Fibroblast of the aortic adventitia (primary cell): ENCODE results near the gene APOL5. TPM values are rescaled to one million over a fixed set of nuclear protein-coding genes. Genes with fewer than 3 reads are reported as not detected.

ENCODE experiments used
- DNase-seq: peaks from one replicate; pipeline ENCODE4 v3.0.0-alpha.2; 2010; ENCODE audit warnings: low read depth
- H3K4me3 ChIP-seq: 2 replicates; pipeline ENCODE4 v1.5.1; 2011; ENCODE audit warnings: low read depth, mild to moderate bottlenecking, control low read depth, low read length, moderate library complexity
- CTCF ChIP-seq: IDR thresholded peaks from 2 replicates; pipeline ENCODE4 v1.5.1; 2011; ENCODE audit warnings: mild to moderate bottlenecking, low read length, control low read depth, inconsistent platforms; ENCODE audit not compliant: insufficient read depth
- total RNA-seq: library from RNA; depleted of rRNA; stranded (reverse); fragments of >200 nt; gene quantifications from 2 replicates; pipeline ENCODE4 v1.2.3, GENCODE V29; 2012; ENCODE audit warnings: low replicate concordance

The APOL5 gene
- total RNA-seq, 1 donor, result not detected

DNA sequence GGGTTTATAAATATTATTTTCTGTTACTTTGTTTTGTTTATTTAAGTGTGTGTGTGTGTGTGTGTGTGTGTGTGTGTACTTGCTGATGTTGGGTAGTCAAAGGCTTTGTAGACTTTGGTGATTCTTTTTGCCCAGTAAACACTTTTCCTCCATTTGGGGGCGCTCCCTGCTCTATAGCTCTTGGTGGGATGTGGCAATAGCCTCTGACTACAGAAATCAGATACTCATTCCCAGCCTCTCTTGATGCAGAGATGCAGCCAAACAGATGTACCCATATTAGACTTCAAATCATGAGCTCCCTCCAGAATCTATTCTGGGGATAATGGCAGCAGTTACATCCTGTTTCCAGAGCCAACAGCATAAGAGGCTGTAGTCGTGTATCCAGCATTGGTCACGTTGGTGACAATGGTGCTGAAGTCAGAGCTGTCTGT lies 33.4 kb upstream of the APOL5 start:
- no peak overlapping the region for H3K4me3 ChIP-seq
- peak; percentile 54 for DNase-seq
- TF ChIP-seq CTCF, result peak; percentile 45

GRCh38 chr22:35684732-35685131 lies 32.9 kb upstream of the APOL5 start:
- no peak for DNase-seq
- no peak for TF ChIP-seq CTCF
- H3K4me3 ChIP-seq, result no peak overlapping the region

DNA sequence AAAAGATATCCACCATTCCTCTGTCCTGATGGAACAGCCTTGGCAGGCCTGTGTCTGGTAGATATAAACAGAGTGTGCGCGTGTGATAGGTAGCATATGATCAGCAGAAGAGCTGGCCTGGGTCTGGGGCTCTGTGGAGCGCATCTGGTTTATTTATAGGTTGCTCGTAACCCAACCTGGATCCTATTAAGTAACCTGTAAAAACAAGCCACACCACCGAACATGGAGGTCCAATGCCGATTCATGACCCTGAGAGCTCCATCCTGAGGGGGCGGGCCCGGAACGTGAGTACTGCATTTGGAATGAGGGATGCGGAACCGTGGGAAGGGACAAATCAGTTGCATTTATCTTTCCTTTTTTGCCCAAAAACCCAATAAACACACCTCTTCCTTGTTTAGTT lies 31.9 kb upstream of the APOL5 start:
- TF ChIP-seq CTCF, result no peak
- no peak overlapping the region for H3K4me3 ChIP-seq
- DNase-seq, result no peak

GRCh38 chr22:35686298-35686697 lies 31.4 kb upstream of the APOL5 start:
- DNase-seq, result no peak
- no peak for TF ChIP-seq CTCF
- no peak overlapping the region for H3K4me3 ChIP-seq

DNA sequence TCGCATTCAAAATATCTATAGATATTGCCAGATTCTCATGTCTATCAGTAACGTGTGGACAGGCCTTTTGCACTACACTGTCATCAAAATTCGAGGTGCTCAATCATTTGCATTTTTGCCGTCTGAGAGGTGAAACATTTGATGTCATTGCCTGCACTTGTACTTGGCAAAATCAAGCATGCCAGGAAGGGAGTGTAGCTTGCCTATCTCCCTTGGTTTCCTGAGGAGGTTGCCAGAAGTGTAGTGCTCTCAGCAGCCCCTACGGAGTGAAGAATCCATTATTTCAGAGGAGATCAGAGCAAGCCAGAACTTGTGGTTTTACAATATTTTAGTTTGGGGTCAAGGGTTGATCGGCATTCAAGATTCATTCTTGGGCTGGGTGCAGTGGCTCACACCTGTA lies 30.2 kb upstream of the APOL5 start:
- no peak for DNase-seq
- no peak for TF ChIP-seq CTCF
- H3K4me3 ChIP-seq, result no peak overlapping the region

DNA sequence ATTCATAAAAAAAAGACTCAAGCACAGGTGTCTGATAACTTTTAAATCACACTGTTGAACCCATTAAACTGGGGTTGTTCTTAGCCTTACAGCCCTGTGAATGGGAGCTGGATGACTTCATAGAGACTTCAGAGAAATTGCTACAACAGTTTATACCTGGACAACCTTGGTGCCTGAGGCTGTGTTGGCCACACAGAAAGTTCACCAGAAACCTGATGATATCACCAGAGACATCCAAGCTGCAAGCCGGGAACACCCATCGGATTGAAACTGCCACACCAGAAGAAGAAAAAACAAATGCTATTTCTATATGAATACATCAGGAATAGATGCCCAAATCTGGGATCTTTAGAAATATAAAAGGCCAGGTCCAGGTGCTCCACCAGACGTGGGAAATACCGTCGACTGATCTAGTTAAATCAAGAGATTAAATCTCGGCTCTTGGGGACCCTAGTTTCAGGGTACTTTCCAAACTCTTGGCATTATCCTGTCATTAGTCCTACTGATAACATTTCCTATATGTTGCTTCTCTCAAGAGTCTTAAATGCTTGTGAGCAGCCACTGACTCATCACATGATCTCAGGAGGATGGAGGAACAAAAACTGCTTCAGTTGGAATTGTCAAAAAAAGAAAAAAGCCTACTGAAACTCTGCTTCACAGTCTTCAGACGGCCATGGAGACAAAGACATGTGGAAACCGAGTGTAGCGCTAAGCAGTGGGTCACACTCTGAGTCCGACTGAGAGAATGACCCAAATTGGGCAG lies 28.6 kb upstream of the APOL5 start:
- no peak for DNase-seq
- TF ChIP-seq CTCF, result no peak
- no peak overlapping the region for H3K4me3 ChIP-seq

DNA sequence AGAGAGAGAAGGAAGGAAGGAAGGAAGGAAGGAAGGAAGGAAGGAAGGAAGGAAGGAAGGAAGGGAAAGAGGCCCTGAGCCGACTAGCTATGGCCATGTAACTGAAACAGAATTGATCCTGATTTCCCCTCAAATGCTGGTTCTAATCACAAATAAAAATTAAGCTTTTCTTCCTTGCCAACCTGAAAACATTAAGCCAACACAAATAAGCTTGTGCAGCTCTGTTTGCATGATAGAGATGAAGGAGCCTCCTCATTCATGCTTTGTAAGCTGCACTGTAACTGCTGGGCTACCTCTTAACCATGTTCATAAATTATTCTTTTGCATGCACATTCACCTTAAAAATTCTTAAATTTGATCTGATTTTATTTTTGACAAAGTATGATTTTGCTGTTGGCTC lies 27.7 kb upstream of the APOL5 start:
- DNase-seq, result no peak

More for the DNA sequence above, 27.7 kb upstream of the APOL5 start:
- H3K4me3 ChIP-seq, result no peak overlapping the region
- no peak for TF ChIP-seq CTCF
